Renal pelvis (tissue), 12 donors: Measurements from ENCODE around the gene CDC42BPB. TPM values are rescaled to one million over a fixed set of nuclear protein-coding genes. Genes with fewer than 3 reads are reported as not detected.

Source experiments
- DNase-seq: peaks from one replicate; pipeline ENCODE4 v3.0.0-alpha.2; 2013
- long read RNA-seq, 16 experiments: transcript quantifications; one replicate each; lab custom pipeline, GENCODE V29; 2026
- polyA plus RNA-seq, 3 donors: library from polyadenylated mRNA; unstranded; fragments of 120-200 nt; gene quantifications; one replicate each; pipeline ENCODE4 v1.2.1, GENCODE V29; 2013; ENCODE audit not compliant: insufficient read length in 3 of 3

Gene CDC42BPB
- 10 to 100 TPM; 78.6 to 93.7 (median 90.9) TPM for polyA plus RNA-seq
- long read RNA-seq, donor 1, result 0 reads
- long read RNA-seq, donor 2, full-length matches to known transcripts, result 1 of 1 reads
- long read RNA-seq, donor 2, partial matches to known transcripts, result 0 of 1 reads
- long read RNA-seq, donor 2, other reads (novel, unspliced or antisense), result 0 of 1 reads
- long read RNA-seq, donor 3, result 0 reads
- long read RNA-seq, donor 4, result 0 reads
- long read RNA-seq, donor 5, result 0 reads
- long read RNA-seq, donor 6, full-length matches to known transcripts, result 1 of 7 reads
- long read RNA-seq, donor 6, partial matches to known transcripts, result 6 of 7 reads
- long read RNA-seq, donor 6, other reads (novel, unspliced or antisense), result 0 of 7 reads
- long read RNA-seq, donor 7, partial matches to known transcripts, result 7 of 8 reads
- long read RNA-seq, donor 7, other reads (novel, unspliced or antisense), result 0 of 8 reads
- long read RNA-seq, donor 8, result 0 reads
- long read RNA-seq, donor 9, full-length matches to known transcripts, result 3 of 3 reads
- long read RNA-seq, donor 9, partial matches to known transcripts, result 0 of 3 reads
- long read RNA-seq, donor 9, other reads (novel, unspliced or antisense), result 0 of 3 reads
- long read RNA-seq, donor 10, result 0 reads
- long read RNA-seq, donor 11, partial matches to known transcripts, result 12 of 13 reads
- long read RNA-seq, donor 11, other reads (novel, unspliced or antisense), result 0 of 13 reads
- long read RNA-seq, donor 12, full-length matches to known transcripts, result 2 of 2 reads
- long read RNA-seq, donor 12, partial matches to known transcripts, result 0 of 2 reads
- long read RNA-seq, donor 12, other reads (novel, unspliced or antisense), result 0 of 2 reads
- long read RNA-seq, donor 13, full-length matches to known transcripts, result 3 of 10 reads
- long read RNA-seq, donor 13, partial matches to known transcripts, result 7 of 10 reads
- long read RNA-seq, donor 13, other reads (novel, unspliced or antisense), result 0 of 10 reads
- long read RNA-seq, donor 14, result 0 reads
- long read RNA-seq, donor 15, result 0 reads
- long read RNA-seq, donor 16, full-length matches to known transcripts, result 1 of 7 reads
- long read RNA-seq, donor 16, partial matches to known transcripts, result 6 of 7 reads
- long read RNA-seq, donor 16, other reads (novel, unspliced or antisense), result 0 of 7 reads

GRCh38 chr14:103057372-103058163, at the start of gene CDC42BPB:
Gene CDC42BPB, minus strand, starts transcription at chr14:103057549. Its CDS starts 376 bp downstream, at chr14:103057173.
- DNase-seq, result peak; percentile 91

- DNase-seq, result no peak
Observed at GRCh38 chr14:103105580-103106150, 48.3 kb upstream of the CDC42BPB start.

- DNase-seq, result no peak
Observed at GRCh38 chr14:103104654-103105452, 47.5 kb upstream of the CDC42BPB start.

GRCh38 chr14:103104389-103104653, 47.0 kb upstream of the CDC42BPB start:
- DNase-seq, result no peak

- DNase-seq, result no peak
Observed at GRCh38 chr14:103103461-103104388, 46.4 kb upstream of the CDC42BPB start.

GRCh38 chr14:103102689-103103260, 45.4 kb upstream of the CDC42BPB start:
- DNase-seq, result no peak

GRCh38 chr14:103101963-103102688, 44.8 kb upstream of the CDC42BPB start:
- no peak for DNase-seq

- DNase-seq, result no peak
Observed at GRCh38 chr14:103101257-103101962, 44.1 kb upstream of the CDC42BPB start.

GRCh38 chr14:103100281-103101121, 43.2 kb upstream of the CDC42BPB start:
- DNase-seq, result no peak

- DNase-seq, result no peak
Observed at GRCh38 chr14:103099733-103100280, 42.5 kb upstream of the CDC42BPB start.

GRCh38 chr14:103099081-103099732, 41.9 kb upstream of the CDC42BPB start:
- DNase-seq, result no peak

GRCh38 chr14:103097994-103098957, 40.9 kb upstream of the CDC42BPB start:
- DNase-seq, result no peak

GRCh38 chr14:103097244-103097993, 40.1 kb upstream of the CDC42BPB start:
- DNase-seq, result no peak

- no peak for DNase-seq
Observed at GRCh38 chr14:103096387-103096786, 39.0 kb upstream of the CDC42BPB start.
